GM19438 (cell line): ENCODE data around the gene PDE3A.

Experiments
- ATAC-seq: cut with Tn5 transposase; IDR thresholded peaks from one replicate; pipeline ENCODE4 v1.9.1; 2021; ENCODE audit warnings: low read depth; ENCODE audit not compliant: unreplicated experiment

PDE3A gene

DNA sequence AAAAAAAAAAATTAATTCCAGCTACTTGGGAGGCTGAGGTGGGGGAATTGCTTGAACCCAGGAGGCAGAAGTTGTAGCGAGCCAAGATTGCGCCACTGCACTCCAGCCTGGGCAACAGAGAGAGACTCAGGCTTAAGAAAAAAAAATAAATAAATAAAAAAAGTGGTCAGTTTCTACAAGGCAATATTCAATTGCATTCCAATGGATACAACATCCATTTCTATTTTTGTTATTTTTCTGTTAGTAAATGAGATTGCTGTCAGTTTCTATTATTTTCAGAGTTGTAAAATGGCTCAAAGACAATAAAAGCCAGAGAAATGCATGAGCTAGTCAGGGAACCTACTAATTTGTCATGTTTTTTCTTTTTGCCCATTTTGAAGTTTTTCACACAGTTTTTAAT lies 119.2 kb downstream of the PDE3A start:
- ATAC-seq: no peak

GRCh38 chr12:20489645-20490044 lies 121.3 kb downstream of the PDE3A start:
- ATAC-seq: no peak

DNA sequence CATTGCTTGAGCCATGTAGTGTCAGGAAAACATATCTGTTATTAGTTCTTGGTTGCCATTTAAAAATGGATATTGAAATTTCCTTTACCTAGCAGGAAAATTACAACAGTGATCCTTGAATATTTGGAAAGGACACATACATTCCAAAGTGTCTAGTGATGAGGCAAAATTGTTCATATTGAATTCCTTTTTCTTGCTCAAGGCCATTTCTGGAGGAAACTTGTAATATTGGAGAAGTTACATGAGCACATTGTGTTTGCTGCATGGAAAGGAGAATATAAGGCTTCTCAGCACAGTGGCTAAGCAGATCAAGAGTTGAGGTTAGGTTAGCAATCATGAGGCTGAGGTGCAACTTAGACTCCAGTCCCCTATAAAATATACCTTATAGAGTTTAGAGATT lies 121.9 kb downstream of the PDE3A start:
- no peak for ATAC-seq

- no peak for ATAC-seq
These were observed 123.0 kb downstream of the PDE3A start for GRCh38 chr12:20491290-20491689.

- no peak for ATAC-seq
These were observed 124.0 kb downstream of the PDE3A start for GRCh38 chr12:20492251-20492760.

DNA sequence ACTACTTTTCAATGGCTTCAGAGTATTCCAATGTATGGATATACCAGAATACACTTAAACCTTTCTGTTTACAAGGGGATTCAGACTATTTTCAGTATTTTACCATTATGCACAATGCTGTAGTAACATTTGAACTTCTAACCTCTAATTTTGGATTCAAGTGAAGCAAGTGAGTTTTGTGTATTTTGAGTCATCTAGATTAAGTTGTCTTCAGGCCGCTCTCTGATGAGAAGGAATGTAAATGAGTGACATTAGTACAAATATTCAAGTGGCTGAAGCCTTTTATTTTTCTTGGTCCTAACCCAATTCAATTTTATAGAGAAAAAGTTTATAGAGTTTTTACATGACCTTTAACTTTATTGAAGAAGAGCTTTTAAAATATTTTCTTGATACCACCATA lies 125.6 kb downstream of the PDE3A start:
- ATAC-seq: no peak

GRCh38 chr12:20494851-20495250 lies 126.5 kb downstream of the PDE3A start:
- no peak for ATAC-seq

DNA sequence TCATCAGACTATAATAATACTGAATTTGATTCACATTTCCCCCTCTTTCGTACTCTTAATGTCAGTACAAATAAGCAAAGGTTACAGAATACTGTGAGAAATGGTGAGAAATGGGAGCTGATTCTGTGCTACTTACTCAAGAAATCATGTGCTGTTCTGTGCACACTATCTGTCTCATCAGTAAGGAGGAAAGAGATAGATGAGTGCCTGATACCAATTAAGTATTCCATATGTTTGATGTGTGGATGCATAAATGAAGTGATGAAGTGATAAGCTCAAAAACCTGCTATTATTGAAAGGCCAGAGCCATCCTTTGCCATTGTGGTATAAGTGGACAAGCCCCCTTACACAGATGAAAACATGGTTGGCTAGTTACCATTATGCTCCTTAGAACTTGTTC lies 127.7 kb downstream of the PDE3A start:
- ATAC-seq: no peak

GRCh38 chr12:20497707-20498106 lies 129.4 kb downstream of the PDE3A start:
- ATAC-seq: no peak

DNA sequence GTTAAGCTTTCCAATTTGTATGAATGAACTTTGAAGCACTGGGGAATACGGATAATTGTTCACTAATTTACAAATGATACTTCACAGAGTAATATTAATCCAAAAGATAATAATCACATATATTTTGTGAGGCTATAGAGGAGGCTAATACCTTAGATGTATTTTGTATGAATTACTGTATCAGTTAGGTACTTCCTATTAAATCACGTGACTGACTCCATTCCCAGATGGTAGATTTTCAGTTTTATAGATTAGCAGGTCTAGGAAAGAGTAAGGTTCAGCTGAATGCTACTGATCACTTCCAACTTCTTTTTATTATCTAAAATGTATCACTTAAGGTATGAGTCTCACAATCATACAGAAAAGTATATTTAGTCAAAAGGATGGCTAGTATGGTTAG lies 133.6 kb downstream of the PDE3A start:
- ATAC-seq: no peak

DNA sequence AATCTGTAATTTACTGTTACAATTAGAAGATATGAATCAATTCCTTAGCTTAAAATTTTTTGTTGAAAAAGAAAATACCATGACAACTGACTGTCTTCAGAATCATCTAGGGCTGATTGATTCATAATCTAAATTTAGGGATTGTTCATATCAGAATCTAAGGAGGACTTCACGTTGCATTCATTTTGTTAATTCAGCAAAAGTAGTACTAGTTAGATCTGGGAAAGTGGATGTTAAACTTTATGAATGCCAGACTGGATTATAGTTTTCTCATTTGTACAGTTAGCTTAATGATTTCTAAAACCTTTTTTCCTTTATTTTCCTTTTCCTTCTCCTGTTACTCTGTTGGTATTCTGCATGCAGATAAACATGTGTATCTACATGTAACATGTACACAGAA lies 135.5 kb downstream of the PDE3A start:
- ATAC-seq: no peak

- no peak for ATAC-seq
These were observed 136.7 kb downstream of the PDE3A start for GRCh38 chr12:20505056-20505455.

- ATAC-seq: no peak
These were observed 138.7 kb downstream of the PDE3A start for GRCh38 chr12:20507056-20507455.

DNA sequence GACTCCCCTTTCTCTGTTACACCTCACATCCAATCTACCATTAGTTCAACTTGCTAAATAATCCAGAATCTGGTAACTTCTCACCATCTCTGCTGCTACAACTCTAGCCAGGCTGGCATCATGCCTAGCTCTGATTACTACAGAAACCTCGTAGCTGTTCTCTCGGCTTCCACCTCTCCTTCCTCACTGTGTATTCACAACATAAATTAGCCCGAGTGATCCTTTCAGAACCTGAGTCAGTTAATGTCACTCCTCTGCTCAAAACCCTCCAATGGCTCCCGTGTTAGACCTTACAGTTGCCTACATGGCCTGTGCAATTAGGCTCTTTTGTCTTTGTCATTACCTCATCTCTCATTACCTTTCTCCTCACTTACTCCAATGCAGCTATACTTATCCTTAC lies 139.4 kb downstream of the PDE3A start:
- no peak for ATAC-seq

DNA sequence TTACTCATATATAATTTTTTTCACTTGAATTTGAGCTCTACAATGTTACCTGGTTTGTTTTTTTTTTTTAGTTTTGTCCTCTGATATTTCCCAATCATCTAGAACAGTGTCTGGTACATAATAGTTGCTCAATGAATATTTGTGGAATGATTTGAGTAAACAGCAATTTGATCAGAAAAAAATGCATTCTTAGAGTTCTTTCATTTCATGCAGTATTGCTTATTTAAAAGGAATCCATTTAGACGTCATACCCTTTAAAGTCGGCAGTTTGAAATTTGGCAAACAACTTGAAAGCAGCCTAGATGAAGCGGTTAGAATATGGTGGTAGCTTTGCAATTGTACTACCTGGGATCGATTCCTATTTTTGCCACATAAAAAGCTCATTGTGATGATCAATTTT lies 140.0 kb downstream of the PDE3A start:
- ATAC-seq: no peak

DNA sequence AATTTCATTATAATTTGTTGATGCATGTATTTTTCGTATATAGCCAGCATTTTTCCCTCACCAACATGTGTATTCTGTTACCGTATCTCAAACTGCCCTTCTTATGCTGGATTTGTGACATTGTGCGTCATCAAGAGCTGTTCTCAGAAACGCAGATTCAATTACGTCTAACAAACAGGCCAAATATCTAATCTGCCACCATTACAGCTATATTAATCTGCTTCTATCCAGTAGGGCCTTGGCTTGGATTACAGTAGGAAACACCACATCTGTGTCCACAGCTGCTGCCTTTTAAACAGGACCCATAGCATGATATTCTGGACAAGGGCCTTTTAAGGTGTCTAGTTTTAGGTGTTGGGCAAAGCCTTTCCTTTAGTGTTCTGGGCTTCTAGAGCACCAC lies 140.6 kb downstream of the PDE3A start:
- ATAC-seq: no peak

- no peak for ATAC-seq
These were observed 142.5 kb downstream of the PDE3A start for GRCh38 chr12:20510811-20511210.

GRCh38 chr12:20513189-20513588 lies 144.9 kb downstream of the PDE3A start:
- ATAC-seq: no peak

- ATAC-seq: no peak
These were observed 146.3 kb downstream of the PDE3A start for GRCh38 chr12:20514598-20514997.

- ATAC-seq: no peak
These were observed 152.2 kb downstream of the PDE3A start for GRCh38 chr12:20520532-20520931.

DNA sequence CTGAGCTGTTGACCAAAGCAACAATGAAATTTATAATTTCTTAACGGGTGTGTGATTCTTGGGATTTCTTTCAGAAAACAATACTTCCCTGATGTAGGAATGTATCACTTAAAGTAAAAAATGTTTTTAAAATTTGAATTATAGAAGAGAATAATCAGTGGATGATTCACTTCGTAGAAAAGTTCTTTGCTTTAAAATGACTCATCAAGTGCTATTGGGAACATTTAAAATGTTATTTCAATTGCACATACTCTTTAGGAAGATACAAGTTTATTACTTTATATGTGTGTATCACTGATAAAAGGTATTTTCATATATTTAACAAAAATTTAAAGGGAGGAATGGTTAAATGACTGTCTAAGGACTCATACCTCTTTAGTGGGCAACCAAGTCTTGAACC lies 155.3 kb downstream of the PDE3A start:
- no peak for ATAC-seq

GRCh38 chr12:20524113-20524512 lies 155.8 kb downstream of the PDE3A start:
- no peak for ATAC-seq

DNA sequence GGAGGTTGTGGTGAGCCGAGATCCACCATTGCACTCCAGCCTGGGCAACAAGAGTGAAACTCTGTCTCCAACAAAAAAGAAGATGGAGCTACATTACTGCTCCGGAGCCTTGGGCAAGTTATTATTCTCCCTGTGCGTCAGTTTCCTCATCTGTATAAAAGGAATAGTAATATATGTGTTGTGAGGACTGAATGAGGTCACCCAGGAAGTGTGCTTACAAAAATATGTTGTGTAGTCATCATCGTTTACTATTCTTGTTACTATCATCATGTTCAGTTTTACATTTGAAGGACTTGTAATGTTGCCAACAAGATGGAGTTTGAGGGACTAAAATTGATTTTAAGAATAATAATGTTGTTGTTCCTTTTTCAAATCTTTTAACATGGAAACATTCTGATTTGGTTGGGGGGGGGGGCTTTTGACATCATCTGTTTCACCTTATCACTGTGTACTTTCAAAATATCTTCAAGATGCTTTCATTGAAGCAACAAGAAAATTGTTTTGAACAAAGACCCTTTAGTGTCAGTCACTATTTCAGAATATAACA lies 156.8 kb downstream of the PDE3A start:
- ATAC-seq: no peak
